ENCODE results near the gene OR1E2.

Gene OR1E2

DNA sequence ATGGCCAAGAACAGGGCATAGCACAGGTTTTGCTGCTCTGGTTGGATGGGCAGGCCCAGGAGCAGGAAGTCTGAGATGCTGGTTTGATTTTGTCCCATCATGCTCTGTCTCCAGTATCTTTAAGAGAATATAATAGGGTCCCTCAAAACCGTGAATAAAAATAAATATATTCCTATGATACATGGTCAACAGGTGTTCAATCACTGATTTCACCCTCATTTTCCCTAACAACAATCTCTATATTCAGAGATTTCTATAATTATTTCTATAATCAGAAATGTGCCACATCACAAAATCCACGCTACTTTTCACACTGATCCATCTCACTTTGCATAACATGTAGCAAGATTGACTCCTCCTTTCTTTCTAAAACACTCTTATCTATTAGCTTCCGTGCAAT is at the start of gene OR1E2:
TSS of gene OR1E2 (minus strand) at position 101 of the 400 bp plus-strand sequence. CDS start at position 101, 0 bp downstream.
- no peak for DNase-seq (ENCODE audit: extremely low read depth, low read depth)
- no peak within 1 kb of the TSS for H3K4me3 ChIP-seq (replicated peaks; ENCODE audit: low read depth, low read length)
- no peak for TF ChIP-seq CTCF (IDR thresholded peaks at IDR 0.05; ENCODE audit: low read depth, low read length, missing control alignments)

GRCh38 chr17:3482852-3483251 is 49.2 kb upstream of the OR1E2 start:
- TF ChIP-seq CTCF (IDR thresholded peaks at IDR 0.05; ENCODE audit: low read depth, low read length, missing control alignments), result no peak
- H3K4me3 ChIP-seq (replicated peaks; ENCODE audit: low read depth, low read length), result no peak overlapping the region
- no peak for DNase-seq (ENCODE audit: extremely low read depth, low read depth)

DNA sequence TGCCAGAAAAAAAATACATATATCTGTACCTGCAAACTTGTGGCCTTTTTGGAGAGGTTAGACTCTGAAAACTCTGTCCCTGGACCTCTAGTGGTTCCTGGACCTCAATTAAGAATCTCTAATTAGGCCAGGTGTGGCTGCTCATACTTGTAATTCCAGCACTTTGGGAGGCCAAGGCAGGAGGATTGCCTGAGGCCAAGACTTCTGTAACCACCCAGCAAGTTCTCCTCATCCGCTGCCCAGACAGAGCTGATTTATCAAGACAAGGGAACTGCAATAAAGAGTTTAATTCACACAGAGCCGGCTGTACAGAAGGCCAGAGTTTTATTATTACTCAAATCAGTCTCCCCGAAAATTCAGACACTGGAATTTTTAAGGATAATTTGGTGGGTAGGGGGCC is 46.3 kb upstream of the OR1E2 start:
- no peak overlapping the region for H3K4me3 ChIP-seq (replicated peaks; ENCODE audit: low read depth, low read length)
- DNase-seq (ENCODE audit: extremely low read depth, low read depth), result no peak
- TF ChIP-seq CTCF (IDR thresholded peaks at IDR 0.05; ENCODE audit: low read depth, low read length, missing control alignments), result no peak

DNA sequence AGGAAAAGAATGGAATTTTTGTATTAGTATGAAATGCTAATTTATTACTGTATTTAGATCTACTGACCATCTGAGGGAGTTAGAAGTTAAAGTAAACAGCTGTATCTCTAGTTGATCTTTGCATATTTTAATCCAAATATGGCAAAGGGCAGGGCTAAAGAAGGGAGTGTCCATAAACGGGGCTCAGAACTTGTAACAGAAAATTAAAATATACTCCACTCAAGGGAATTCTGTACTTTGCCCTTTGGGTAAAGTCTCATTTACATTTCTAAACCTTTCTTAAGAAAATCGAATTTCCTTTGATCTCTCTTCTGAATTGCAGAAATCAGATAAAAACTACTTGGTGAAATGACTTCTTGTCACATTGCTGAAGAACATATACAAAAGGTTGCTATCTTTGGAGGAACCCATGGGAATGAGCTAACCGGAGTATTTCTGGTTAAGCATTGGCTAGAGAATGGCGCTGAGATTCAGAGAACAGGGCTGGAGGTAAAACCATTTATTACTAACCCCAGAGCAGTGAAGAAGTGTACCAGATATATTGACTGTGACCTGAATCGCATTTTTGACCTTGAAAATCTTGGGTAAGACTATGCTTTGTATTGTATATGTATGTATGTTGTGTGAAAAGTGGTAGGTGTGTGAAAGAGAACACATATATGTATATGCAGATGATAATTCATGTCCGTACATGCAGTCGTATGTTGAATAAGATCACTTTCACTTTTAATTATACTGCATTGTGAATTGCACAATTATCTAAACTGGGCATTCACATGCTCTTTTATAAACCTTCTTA is 42.4 kb upstream of the OR1E2 start, which contains the start of gene ASPA:
TSS of gene ASPA (plus strand) at position 186 of the 799 bp plus-strand sequence. CDS start at position 349, 163 bp downstream.
- H3K4me3 ChIP-seq (replicated peaks; ENCODE audit: low read depth, low read length), result no peak within 1 kb of the TSS
- TF ChIP-seq CTCF (IDR thresholded peaks at IDR 0.05; ENCODE audit: low read depth, low read length, missing control alignments), result no peak
- DNase-seq (ENCODE audit: extremely low read depth, low read depth), result no peak

- no peak overlapping the region for H3K4me3 ChIP-seq (replicated peaks; ENCODE audit: low read depth, low read length)
- no peak for TF ChIP-seq CTCF (IDR thresholded peaks at IDR 0.05; ENCODE audit: low read depth, low read length, missing control alignments)
- no peak for DNase-seq (ENCODE audit: extremely low read depth, low read depth)
Measured at GRCh38 chr17:3475251-3475685, 41.6 kb upstream of the OR1E2 start.

DNA sequence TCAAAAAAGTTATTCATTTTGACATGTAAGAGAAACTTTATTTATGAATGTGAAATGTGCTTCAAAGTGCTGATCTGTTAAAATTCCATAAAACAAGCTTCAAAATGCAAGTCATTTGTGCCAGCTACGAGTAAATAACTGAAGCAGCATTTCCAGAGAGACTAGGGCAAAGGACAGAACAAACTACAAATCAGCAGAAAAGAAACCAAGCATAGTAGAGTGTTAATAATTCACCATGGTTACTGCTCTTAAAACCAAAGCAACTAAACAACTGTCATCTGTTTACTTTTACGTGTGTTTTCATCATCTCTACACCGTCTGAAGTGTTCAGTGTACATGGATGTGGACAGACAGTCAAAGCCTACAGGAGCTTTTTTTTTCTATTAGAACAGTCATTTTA is 40.6 kb upstream of the OR1E2 start:
- TF ChIP-seq CTCF (IDR thresholded peaks at IDR 0.05; ENCODE audit: low read depth, low read length, missing control alignments), result no peak
- H3K4me3 ChIP-seq (replicated peaks; ENCODE audit: low read depth, low read length), result no peak overlapping the region
- no peak for DNase-seq (ENCODE audit: extremely low read depth, low read depth)
